ENCODE results near the gene COL5A2. TPM values are rescaled to one million over a fixed set of nuclear protein-coding genes. Genes with fewer than 3 reads are reported as not detected.

The COL5A2 gene
- total RNA-seq, 4 donors from 2014 or later: 7.7 to 29.5 (median 16.9) TPM

DNA sequence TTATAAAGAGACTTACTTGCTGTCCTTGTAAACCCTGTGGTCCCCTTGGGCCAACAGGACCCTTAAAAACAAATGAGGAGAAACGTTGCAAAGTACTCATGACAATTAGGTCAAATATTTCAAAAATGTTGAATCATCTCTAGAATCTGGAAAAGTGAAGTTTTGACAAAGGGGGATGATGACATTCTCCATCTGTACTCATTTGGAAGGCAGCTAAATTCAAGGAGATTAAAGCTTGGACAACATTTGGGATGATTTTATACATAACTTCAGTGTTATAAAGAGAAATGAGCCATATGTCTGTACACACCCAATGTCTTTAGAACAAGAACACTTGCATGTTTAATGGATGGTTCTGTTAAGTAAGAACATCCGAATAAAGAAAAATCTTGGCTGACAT lies 92.9 kb downstream of the COL5A2 start:
- TF ChIP-seq, protein P1, sequence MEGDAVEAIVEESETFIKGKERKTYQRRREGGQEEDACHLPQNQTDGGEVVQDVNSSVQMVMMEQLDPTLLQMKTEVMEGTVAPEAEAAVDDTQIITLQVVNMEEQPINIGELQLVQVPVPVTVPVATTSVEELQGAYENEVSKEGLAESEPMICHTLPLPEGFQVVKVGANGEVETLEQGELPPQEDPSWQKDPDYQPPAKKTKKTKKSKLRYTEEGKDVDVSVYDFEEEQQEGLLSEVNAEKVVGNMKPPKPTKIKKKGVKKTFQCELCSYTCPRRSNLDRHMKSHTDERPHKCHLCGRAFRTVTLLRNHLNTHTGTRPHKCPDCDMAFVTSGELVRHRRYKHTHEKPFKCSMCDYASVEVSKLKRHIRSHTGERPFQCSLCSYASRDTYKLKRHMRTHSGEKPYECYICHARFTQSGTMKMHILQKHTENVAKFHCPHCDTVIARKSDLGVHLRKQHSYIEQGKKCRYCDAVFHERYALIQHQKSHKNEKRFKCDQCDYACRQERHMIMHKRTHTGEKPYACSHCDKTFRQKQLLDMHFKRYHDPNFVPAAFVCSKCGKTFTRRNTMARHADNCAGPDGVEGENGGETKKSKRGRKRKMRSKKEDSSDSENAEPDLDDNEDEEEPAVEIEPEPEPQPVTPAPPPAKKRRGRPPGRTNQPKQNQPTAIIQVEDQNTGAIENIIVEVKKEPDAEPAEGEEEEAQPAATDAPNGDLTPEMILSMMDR (IDR thresholded peaks at IDR 0.05): no peak
- TF ChIP-seq POLR2A (IDR thresholded peaks at IDR 0.05): no peak
- DNase-seq (ENCODE audit: low spot score in 2 of 2): no peak
- intact Hi-C loops (cut with DNase I; ENCODE audit: low total_unique reads): no loop called here
- no peak overlapping the region for H3K4me3 ChIP-seq (ENCODE audit: low read depth, poor library complexity, severe bottlenecking)
- WGBS, 2 donors: 47 to 55% methylated on average over 2 of the region's 2 CpGs

DNA sequence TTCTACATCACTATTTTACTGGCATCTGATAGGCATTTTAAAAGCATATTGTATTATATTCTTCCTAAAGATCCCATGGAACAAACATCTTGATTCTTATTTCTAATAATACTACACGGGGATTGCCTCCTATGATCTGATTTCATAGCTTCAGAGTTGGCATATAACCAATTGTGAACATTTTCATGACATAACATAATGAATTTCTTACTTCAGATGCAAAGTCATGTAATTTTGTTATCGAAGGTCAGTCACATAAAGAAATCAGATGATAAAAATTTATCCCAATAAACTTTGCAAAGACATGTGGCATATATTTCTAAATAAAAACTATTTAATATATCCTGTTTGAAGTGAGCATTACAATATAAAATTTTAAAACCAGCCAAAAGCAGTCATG lies 93.3 kb downstream of the COL5A2 start:
- no peak for DNase-seq (ENCODE audit: low spot score in 2 of 2)
- WGBS, 2 donors: 67 to 71% methylated on average over 2 of the region's 2 CpGs
- no peak overlapping the region for H3K4me3 ChIP-seq (ENCODE audit: low read depth, poor library complexity, severe bottlenecking)
- TF ChIP-seq, protein P1 (IDR thresholded peaks at IDR 0.05): no peak
- TF ChIP-seq POLR2A (IDR thresholded peaks at IDR 0.05): no peak
- intact Hi-C loops (cut with DNase I; ENCODE audit: low total_unique reads): no loop called here

DNA sequence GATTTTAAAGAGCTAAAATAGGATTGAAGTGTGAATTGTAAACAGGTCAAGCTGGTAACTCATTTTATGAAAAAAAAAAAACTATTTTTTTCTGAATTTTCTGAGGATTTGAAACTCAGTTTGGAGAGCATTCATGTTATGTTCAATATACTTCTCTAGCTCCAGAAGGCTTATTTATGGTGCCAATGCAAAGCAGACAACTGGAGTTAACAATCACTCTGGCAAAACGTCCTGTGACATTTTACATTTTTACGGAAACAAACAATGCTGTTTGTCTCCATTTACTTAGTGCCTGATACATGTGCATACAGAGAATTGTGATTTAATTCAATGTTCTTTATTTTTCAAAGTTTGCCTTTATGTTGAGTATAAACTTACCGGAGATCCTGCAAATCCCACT lies 96.0 kb downstream of the COL5A2 start:
- no peak for DNase-seq (ENCODE audit: low spot score in 2 of 2)
- 82 to 85% methylated on average over 3 of the region's 3 CpGs for WGBS, 2 donors
- intact Hi-C loops (cut with DNase I; ENCODE audit: low total_unique reads): no loop called here
- H3K4me3 ChIP-seq (ENCODE audit: low read depth, poor library complexity, severe bottlenecking): no peak overlapping the region
- no peak for TF ChIP-seq POLR2A (IDR thresholded peaks at IDR 0.05)
- TF ChIP-seq, protein P1 (IDR thresholded peaks at IDR 0.05): no peak

DNA sequence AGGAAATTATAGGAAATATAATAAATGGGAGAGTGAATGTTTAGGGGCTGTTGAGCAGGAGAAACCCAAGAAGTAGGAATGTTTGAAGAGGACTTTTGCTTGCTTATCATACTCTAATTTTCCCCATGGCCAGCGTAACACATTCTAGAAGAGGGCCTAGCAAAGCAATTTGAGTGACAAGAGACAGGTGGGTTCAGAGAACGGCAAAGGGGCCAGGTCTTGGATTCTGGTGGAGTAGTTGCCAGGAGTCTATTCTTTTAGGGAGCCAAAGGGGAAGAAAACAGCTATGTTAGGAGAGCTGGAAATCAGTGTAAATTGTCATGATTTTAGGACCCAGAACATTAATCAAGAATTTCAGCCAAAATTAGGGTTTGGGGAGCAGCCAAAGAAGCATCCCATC lies 96.5 kb downstream of the COL5A2 start:
- 89 to 94% methylated on average over 2 of the region's 2 CpGs for WGBS, 2 donors
- intact Hi-C loops (cut with DNase I; ENCODE audit: low total_unique reads): no loop called here
- TF ChIP-seq, protein P1 (IDR thresholded peaks at IDR 0.05): no peak
- no peak for TF ChIP-seq POLR2A (IDR thresholded peaks at IDR 0.05)
- DNase-seq (ENCODE audit: low spot score in 2 of 2): no peak
- no peak overlapping the region for H3K4me3 ChIP-seq (ENCODE audit: low read depth, poor library complexity, severe bottlenecking)

DNA sequence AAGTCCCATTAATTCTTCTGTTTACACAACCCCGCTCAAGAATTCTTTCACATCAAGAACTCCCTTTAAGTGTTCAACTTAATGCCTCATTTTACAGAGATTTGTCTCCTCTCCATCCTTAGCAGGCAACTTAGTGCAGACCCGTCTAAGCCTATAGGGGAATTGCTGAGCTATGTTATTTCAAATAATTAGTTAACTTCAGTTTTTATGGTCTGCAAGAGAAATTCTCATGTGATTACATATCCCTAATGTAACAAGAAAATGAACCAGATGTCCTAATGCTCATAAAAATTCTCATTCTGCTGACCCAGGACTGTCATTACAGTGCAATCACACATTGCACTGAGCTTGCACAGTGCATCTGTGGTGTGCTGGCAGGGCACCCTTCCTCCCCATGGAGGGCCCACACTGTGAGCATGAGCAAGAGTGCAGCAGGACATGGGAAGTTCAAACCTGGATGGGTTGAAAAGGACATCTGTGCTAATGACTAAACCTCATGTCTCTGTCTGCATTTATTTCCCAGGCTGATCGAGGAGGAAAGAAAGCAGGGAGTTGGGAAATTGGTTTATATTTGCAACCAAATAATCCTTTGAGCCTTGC lies 97.1 kb downstream of the COL5A2 start:
- 78 to 80% methylated on average over 3 of the region's 3 CpGs for WGBS, 2 donors
- TF ChIP-seq, protein P1 (IDR thresholded peaks at IDR 0.05): no peak
- no peak for TF ChIP-seq POLR2A (IDR thresholded peaks at IDR 0.05)
- intact Hi-C loops (cut with DNase I; ENCODE audit: low total_unique reads): no loop called here
- no peak overlapping the region for H3K4me3 ChIP-seq (ENCODE audit: low read depth, poor library complexity, severe bottlenecking)
- DNase-seq (ENCODE audit: low spot score in 2 of 2): no peak

DNA sequence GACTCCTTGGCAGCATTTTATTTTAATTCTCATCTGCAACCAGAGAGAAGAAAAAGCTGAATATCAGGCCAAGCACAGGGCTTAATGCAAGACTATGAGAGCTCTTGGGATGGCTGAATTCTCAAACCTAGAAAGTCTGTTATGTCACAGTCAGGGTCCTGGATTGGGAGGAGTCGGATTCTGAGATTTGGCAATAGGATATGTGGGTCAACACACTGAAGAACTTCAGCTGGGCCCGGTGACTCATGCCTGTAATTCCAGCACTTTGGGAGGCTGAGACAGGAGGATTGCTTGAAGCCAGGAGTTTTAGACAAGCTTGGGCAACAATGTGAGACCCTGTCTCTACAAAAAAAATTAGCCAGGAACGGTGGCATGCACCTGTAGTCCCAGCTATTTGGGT lies 103.0 kb downstream of the COL5A2 start:
- no peak for TF ChIP-seq POLR2A (IDR thresholded peaks at IDR 0.05)
- TF ChIP-seq, protein P1 (IDR thresholded peaks at IDR 0.05): no peak
- WGBS, 2 donors: 56 to 60% methylated on average over 3 of the region's 3 CpGs
- no peak overlapping the region for H3K4me3 ChIP-seq (ENCODE audit: low read depth, poor library complexity, severe bottlenecking)
- intact Hi-C loops (cut with DNase I; ENCODE audit: low total_unique reads): no loop called here
- no peak for DNase-seq (ENCODE audit: low spot score in 2 of 2)

Data from lower leg skin (tissue), 4 donors.